Ovary (tissue), 3 donors: ENCODE results near the gene GLRA2.

ENCODE experiments used
- EP300 ChIP-seq: sonication (generic); formaldehyde crosslinking; IDR thresholded peaks from one replicate; pipeline ENCODE4 v1.6.1; 2017; ENCODE audit warnings: antibody characterized with exemption
- TF ChIP-seq, protein P1 (sequence below), 3 donors: fragments of 450-650 bp in 2 of 3; fragments of 200-600 bp in 1 of 3; IDR thresholded peaks; one replicate each; pipeline versions ENCODE4 v1.5.1 to v1.8.0; 2016 to 2022; ENCODE audit warnings: antibody characterized with exemption in 3 of 3, mild to moderate bottlenecking in 1 of 3
- donor health status: DM: no; HTN: no; CAD: no.

DNA sequence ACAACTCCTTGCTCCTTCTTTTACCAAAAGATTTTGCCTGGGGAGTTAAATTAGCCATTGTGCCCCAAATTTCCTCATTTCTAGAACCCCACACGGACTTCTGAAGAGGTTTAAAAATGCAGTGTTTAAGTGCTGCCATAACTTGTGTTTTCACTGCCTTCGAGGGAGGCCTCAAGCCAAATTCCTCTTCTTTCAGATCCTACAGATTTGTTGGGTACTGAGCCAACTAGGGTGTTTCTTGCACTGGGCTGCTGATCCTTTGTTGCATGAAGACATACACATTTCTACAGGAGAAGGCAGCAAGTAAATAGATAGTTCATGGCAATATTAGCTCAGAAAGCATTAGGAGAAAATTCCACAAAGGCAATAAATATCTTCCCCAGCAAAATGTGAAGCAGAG is 43.8 kb downstream of the GLRA2 start:
- TF ChIP-seq, protein P1, sequence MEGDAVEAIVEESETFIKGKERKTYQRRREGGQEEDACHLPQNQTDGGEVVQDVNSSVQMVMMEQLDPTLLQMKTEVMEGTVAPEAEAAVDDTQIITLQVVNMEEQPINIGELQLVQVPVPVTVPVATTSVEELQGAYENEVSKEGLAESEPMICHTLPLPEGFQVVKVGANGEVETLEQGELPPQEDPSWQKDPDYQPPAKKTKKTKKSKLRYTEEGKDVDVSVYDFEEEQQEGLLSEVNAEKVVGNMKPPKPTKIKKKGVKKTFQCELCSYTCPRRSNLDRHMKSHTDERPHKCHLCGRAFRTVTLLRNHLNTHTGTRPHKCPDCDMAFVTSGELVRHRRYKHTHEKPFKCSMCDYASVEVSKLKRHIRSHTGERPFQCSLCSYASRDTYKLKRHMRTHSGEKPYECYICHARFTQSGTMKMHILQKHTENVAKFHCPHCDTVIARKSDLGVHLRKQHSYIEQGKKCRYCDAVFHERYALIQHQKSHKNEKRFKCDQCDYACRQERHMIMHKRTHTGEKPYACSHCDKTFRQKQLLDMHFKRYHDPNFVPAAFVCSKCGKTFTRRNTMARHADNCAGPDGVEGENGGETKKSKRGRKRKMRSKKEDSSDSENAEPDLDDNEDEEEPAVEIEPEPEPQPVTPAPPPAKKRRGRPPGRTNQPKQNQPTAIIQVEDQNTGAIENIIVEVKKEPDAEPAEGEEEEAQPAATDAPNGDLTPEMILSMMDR (IDR thresholded peaks at IDR 0.05) = no peak
- TF ChIP-seq EP300 = no peak
